T-cell (primary cell): ENCODE measurements around the gene C6orf120. TPM values are rescaled to one million over a fixed set of nuclear protein-coding genes. Genes with fewer than 3 reads are reported as not detected.

ENCODE experiments used
- ATAC-seq, 4 experiments: fragments of 200-7000 bp in 3 of 4; fragments of 150-1000 bp in 1 of 4; cut with Tn5 transposase; replicated peaks in 1 of 4; 1 replicate in 3 of 4; 2 replicates in 1 of 4; pipeline ENCODE4 v1.10.0; 2021; ENCODE audit warnings: moderate library complexity in 3 of 4, mild to moderate bottlenecking in 2 of 4, moderate number of reproducible peaks in 1 of 4
- CTCF ChIA-PET, 2 donors: fragments of 300-600 bp; sonication (Branson Sonifier 250); formaldehyde crosslinking; loops; one replicate each; lab custom pipeline; 2022; ENCODE audit warnings: antibody characterized with exemption in 2 of 2; lab: Charles Lee
- POLR2A ChIA-PET, 2 donors: fragments of 300-600 bp; sonication (Branson Sonifier 250); formaldehyde crosslinking; loops; one replicate each; lab custom pipeline; 2022; ENCODE audit warnings: antibody characterized with exemption in 2 of 2; lab: Charles Lee
- DNase-seq, 35 experiments: peaks; one replicate each; pipeline versions ENCODE4 v3.0.0 to v3.0.0-alpha.2; 2013 to 2023
- H3K27ac ChIP-seq: one replicate; pipeline ENCODE4 v1.5.1; 2013; ENCODE audit warnings: low read length
- H3K27me3 ChIP-seq, 2 experiments: replicated peaks in 1 of 2; 1 replicate in 1 of 2; 2 replicates in 1 of 2; pipeline versions ENCODE4 v1.6.1 to v1.7.0; 2013; ENCODE audit warnings: low read length in 1 of 2, mixed read lengths in 1 of 2; ENCODE audit not compliant: control insufficient read depth in 2 of 2, insufficient read depth in 2 of 2; ENCODE audit errors: extremely low read depth in 1 of 2
- H3K36me3 ChIP-seq, 2 donors: 1 replicate in 1 of 2; 2 replicates in 1 of 2; pipeline versions ENCODE4 v1.6.1 to v1.7.0; 2013; ENCODE audit warnings: low read length in 1 of 2; ENCODE audit not compliant: control insufficient read depth in 2 of 2, insufficient read depth in 1 of 2; ENCODE audit errors: extremely low read depth in 1 of 2
- H3K4me1 ChIP-seq, 2 experiments: 1 replicate in 1 of 2; 2 replicates in 1 of 2; pipeline versions ENCODE4 v1.6.1 to v1.7.0; 2013; ENCODE audit warnings: low read length in 2 of 2, mixed read lengths in 1 of 2; ENCODE audit not compliant: insufficient read depth in 2 of 2, control insufficient read depth in 1 of 2; ENCODE audit errors: extremely low read depth in 1 of 2
- H3K4me3 ChIP-seq, 2 donors: 1 replicate in 1 of 2; 2 replicates in 1 of 2; pipeline versions ENCODE4 v1.5.1 to v1.7.0; 2013; ENCODE audit warnings: mild to moderate bottlenecking in 2 of 2, low read length in 1 of 2, moderate library complexity in 1 of 2; ENCODE audit not compliant: control insufficient read depth in 1 of 2; ENCODE audit errors: extremely low read depth in 1 of 2
- H3K9me3 ChIP-seq: 2 replicates; pipeline ENCODE4 v1.7.0; 2013
- H3K27ac Mint-ChIP-seq, 2 donors: one replicate each; pipeline ENCODE4 v1.8.0; 2020 to 2021; ENCODE audit warnings: mild to moderate bottlenecking in 2 of 2, mixed read lengths in 2 of 2
- H3K27me3 Mint-ChIP-seq, 2 donors: one replicate each; pipeline ENCODE4 v1.8.0; 2021 to 2022; ENCODE audit warnings: mixed read lengths in 2 of 2
- H3K36me3 Mint-ChIP-seq: one replicate; pipeline ENCODE4 v1.8.0; 2021; ENCODE audit warnings: mixed read lengths
- H3K4me1 Mint-ChIP-seq, 3 donors: one replicate each; pipeline ENCODE4 v1.8.0; 2020 to 2022; ENCODE audit warnings: mixed read lengths in 3 of 3, mild to moderate bottlenecking in 1 of 3
- H3K4me3 Mint-ChIP-seq, 3 donors: one replicate each; pipeline ENCODE4 v1.8.0; 2020 to 2022; ENCODE audit warnings: mild to moderate bottlenecking in 3 of 3, mixed read lengths in 3 of 3, moderate library complexity in 3 of 3
- H3K9me3 Mint-ChIP-seq, 3 donors: one replicate each; pipeline ENCODE4 v1.8.0; 2020 to 2022; ENCODE audit warnings: mixed read lengths in 3 of 3
- WGBS: methylation state at CpG from one replicate; pipeline ENCODE4 v1.1.5; 2013; ENCODE audit warnings: missing lambda C conversion rate; ENCODE audit not compliant: insufficient coverage; 5-methylcytosine and 5-hydroxymethylcytosine counted together
- total RNA-seq, 35 experiments: library from RNA in 6 of 35; stranded (reverse) in 6 of 35; fragments of 120-200 nt in 1 of 35; gene quantifications; one replicate each; pipeline versions ENCODE4 v1.2.1 to v1.2.4 and lab custom pipeline; 2013 to 2026

The C6orf120 gene
- total RNA-seq, 5 donors from 2014 or later (not counting 1 experiment from before 2014, with no cell fraction given), result 17.6 to 30.7 (median 26.2) TPM

DNA sequence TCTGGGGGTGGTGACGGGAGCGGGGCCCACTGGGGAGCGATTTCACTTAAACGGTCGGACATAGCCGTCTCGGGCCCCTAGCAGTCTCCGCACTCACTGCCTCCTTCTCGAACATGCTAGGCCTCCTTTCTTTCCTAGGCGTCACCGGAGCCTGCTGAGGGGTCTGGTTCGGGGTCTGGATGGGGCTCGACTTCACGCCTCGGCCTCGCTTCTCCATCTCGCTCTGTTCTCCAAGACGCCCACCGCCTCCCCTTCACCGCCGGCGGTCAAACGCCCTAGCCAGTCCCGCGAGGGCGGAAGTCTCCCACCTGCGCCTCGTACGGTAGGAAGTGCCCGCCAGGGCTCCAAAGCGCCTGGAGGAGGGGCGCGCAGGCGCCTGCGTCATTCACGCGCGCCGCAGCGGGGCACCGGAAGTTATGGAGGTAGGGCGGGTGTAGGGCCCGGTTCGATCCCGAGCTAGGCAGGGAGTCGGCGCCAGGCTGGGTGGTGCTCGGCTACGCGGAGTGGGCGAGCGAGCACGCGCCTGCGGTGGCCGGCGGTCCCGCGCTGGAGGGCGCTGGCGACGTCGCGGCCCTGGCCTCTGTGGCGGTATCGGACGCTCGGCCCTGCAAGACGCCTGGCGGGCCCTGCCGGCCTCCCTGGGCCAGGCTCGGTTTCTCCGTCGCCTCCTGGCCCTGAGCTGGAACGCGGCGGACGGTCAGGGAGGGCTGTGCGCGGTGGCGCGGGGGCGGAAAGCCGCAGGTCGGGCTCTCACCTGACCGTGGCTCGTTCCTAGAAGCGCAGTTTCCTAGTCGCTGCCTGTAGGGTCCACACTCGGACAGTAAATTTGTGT lies 49.5 kb downstream of the C6orf120 start, which contains the start of the genes DYNLT2 and ERMARD:
TSS of gene DYNLT2 (minus strand) at position 331 of the 832 bp plus-strand sequence. CDS start at position 217, 114 bp downstream.
TSS of gene ERMARD (plus strand) at position 381 of the 832 bp plus-strand sequence. CDS start at position 417, 36 bp downstream.
- H3K9me3 ChIP-seq, result no peaks in the 10 kb centered on the region
- DNase-seq, result peak; percentile 86 to 95 (median 92)
- peak; percentile 96 to 98 (median 97) for ATAC-seq
- CTCF ChIA-PET, result interaction anchor here (0.9 to 1.1 kb wide), 4 partner anchors 26 to 803 kb away, joined by 3 to 4 read pairs (median 3); partner anchors contain the start of gene TBP (in 1 of the 2)
- Mint-ChIP-seq H3K9me3 (peaks cover 3 to 7% (median 5%) of the 10 kb centered on the region in 3 donors), H3K4me3 (peak within 1 kb of the TSS; percentile 99), H3K36me3 (peaks cover 15% of the 10 kb centered on the region), H3K27me3 (no peaks in the 10 kb centered on the region), H3K27ac (peak within 1 kb of the TSS; percentile 99 to 100), H3K4me1 (peaks cover 30 to 40% (median 35%) of the 10 kb centered on the region in 3 donors)
- H3K4me3 ChIP-seq, result peak within 1 kb of the TSS; percentile 78 to 81
- H3K36me3 ChIP-seq, result no peaks in the 10 kb centered on the region
- H3K4me1 ChIP-seq, result peaks cover 12 to 20% of the 10 kb centered on the region in 2 experiments
- H3K27ac ChIP-seq, result peak within 1 kb of the TSS; percentile 91
- no peaks in the 10 kb centered on the region for H3K27me3 ChIP-seq
- under 1% methylated on average over 89 of the region's 90 CpGs for WGBS
- POLR2A ChIA-PET, result interaction anchor here in 1 of 2 donors (1.2 kb wide), 1 partner anchor 49 kb away, joined by 5 read pairs; the partner anchor contains the start of genes C6orf120 and WDR27

- Mint-ChIP-seq H3K4me1 (peaks cover 30 to 40% (median 35%) of the 10 kb centered on the region in 3 donors), H3K27ac (peak overlapping the region; percentile 90 to 94), H3K9me3 (peaks cover 3 to 4% (median 3%) of the 10 kb centered on the region in 3 donors), H3K4me3 (peak overlapping the region; percentile 99), H3K36me3 (peaks cover 20% of the 10 kb centered on the region), H3K27me3 (no peaks in the 10 kb centered on the region)
- Histone ChIP-seq H3K9me3 (no peaks in the 10 kb centered on the region), H3K27me3 (no peaks in the 10 kb centered on the region), H3K36me3 (peaks cover 0 to 5% of the 10 kb centered on the region in 2 donors), H3K4me1 (peaks cover 12 to 20% of the 10 kb centered on the region in 2 experiments), H3K27ac (peak overlapping the region; percentile 91), H3K4me3 (peak overlapping the region; percentile 78 to 81)
- whole genome bisulfite sequencing, result 20% methylated on average over 14 of the region's 19 CpGs
- ChIA-PET CTCF (interaction anchor here (0.7 to 1.1 kb wide), 4 partner anchors 34 to 930 kb away, joined by 3 to 4 read pairs (median 3); partner anchors contain the start of gene TBP (in 1 of the 2)), POLR2A (interaction anchor here in 1 of 2 donors (1.2 kb wide), 1 partner anchor 50 kb away, joined by 5 read pairs; the partner anchor contains the start of genes C6orf120 and WDR27)
- peak in 2 of 4 experiments; percentile 34 to 37 for ATAC-seq
- DNase-seq, result peak in 4 of 35 experiments; percentile 3 to 28 (median 8)
Measured at GRCh38 chr6:169752074-169752623, 50.2 kb downstream of the C6orf120 start.

Other genes with a start within 250 kb of the C6orf120 start
- gene WDR27, start 97 bp upstream of the C6orf120 start, total RNA-seq, result 10 to 100 TPM; 39.7 to 71.5 (median 52.5) TPM
- 10 to 100 TPM; 77.8 to 94.1 (median 85.5) TPM for gene PHF10, start 22.4 kb downstream of the C6orf120 start, total RNA-seq
- 1 to 10 TPM; 1.9 to 3.9 (median 2.7) TPM for gene DYNLT2, start 49.4 kb downstream of the C6orf120 start, total RNA-seq
- gene ERMARD, start 49.5 kb downstream of the C6orf120 start, total RNA-seq, result 10 to 100 TPM; 24.7 to 35.7 (median 29.9) TPM